Endothelial cell of umbilical vein (primary cell): ENCODE measurements around the gene SPAG4. TPM values are rescaled to one million over a fixed set of nuclear protein-coding genes. Genes with fewer than 3 reads are reported as not detected.

Source experiments
- BruUV-seq: library from RNA; stranded (reverse); fragments of 400-500 nt; replicated peaks from 2 replicates; lab custom pipeline; 2021; lab: Mats Ljungman, UMichigan
- CTCF ChIA-PET: fragments of 300-600, 350-600 bp; sonication (Branson Sonifier 250); formaldehyde crosslinking; loops from one replicate; lab custom pipeline; 2021; ENCODE audit warnings: antibody characterized with exemption, inconsistent platforms; lab: Charles Lee
- POLR2A ChIA-PET: fragments of 300-600, 350-600 bp; sonication (Branson Sonifier 250); formaldehyde crosslinking; loops from one replicate; lab custom pipeline; 2021; ENCODE audit warnings: antibody characterized with exemption, inconsistent platforms; lab: Charles Lee
- DNase-seq: peaks from one replicate; pipeline ENCODE4 v3.0.0-alpha.2; 2011; ENCODE audit warnings: low read depth, low spot score
- FAIRE-seq: peaks from 2 replicates; lab custom pipeline; 2011; peaks lifted over from hg19 to GRCh38; lab: Jason Lieb, UNC
- H2AFZ ChIP-seq: 2 replicates; pipeline ENCODE4 v1.6.0; 2012; ENCODE audit warnings: low read depth, low read length, control low read depth, inconsistent platforms
- H3K27ac ChIP-seq: 2 replicates; pipeline ENCODE4 v1.5.1; 2011; ENCODE audit warnings: low read depth, mild to moderate bottlenecking, control low read depth, low read length, moderate library complexity; ENCODE audit not compliant: insufficient read depth
- H3K27me3 ChIP-seq, 2 experiments: 2 replicates each; pipeline versions ENCODE4 v1.6.0 to v1.6.1; 2011; ENCODE audit warnings: low read length in 2 of 2, mixed read lengths in 1 of 2; ENCODE audit not compliant: control insufficient read depth in 2 of 2, insufficient read depth in 2 of 2
- H3K36me3 ChIP-seq, 2 experiments: 2 replicates in 1 of 2; 3 replicates in 1 of 2; pipeline ENCODE4 v1.5.1; 2011; ENCODE audit warnings: low read length in 2 of 2, mild to moderate bottlenecking in 1 of 2, moderate library complexity in 1 of 2; ENCODE audit not compliant: control insufficient read depth in 2 of 2, insufficient read depth in 2 of 2; ENCODE audit errors: extremely low read depth in 1 of 2
- H3K4me1 ChIP-seq: 3 replicates; pipeline ENCODE4 v1.5.1; 2011; ENCODE audit warnings: mild to moderate bottlenecking, low read length; ENCODE audit not compliant: control insufficient read depth, insufficient read depth; ENCODE audit errors: extremely low read depth
- H3K4me2 ChIP-seq: 2 replicates; pipeline ENCODE4 v1.6.1; 2011; ENCODE audit warnings: low read length, control low read depth, mixed read lengths; ENCODE audit not compliant: insufficient read depth
- H3K4me3 ChIP-seq, 3 experiments: fragments of 200-600 bp in 1 of 3; sonication (generic), shearing (Covaris generic) in 1 of 3; replicated peaks in 1 of 3; 2 replicates each; pipeline ENCODE4 v1.5.1; 2011 to 2016; ENCODE audit warnings: control low read depth in 3 of 3, low read length in 3 of 3, mild to moderate bottlenecking in 2 of 3, inconsistent platforms in 1 of 3, low read depth in 1 of 3, moderate library complexity in 1 of 3; ENCODE audit not compliant: insufficient read depth in 1 of 3
- H3K79me2 ChIP-seq: 2 replicates; pipeline ENCODE4 v1.6.0; 2012; ENCODE audit warnings: low read length, inconsistent platforms; ENCODE audit not compliant: control insufficient read depth, insufficient read depth
- H3K9ac ChIP-seq: replicated peaks from 2 replicates; pipeline ENCODE3; 2011; ENCODE audit warnings: low read length, control low read depth; ENCODE audit not compliant: insufficient read depth; ENCODE audit errors: extremely low read depth
- H3K9me1 ChIP-seq: replicated peaks from 3 replicates; pipeline ENCODE4 v1.6.0; 2011; ENCODE audit warnings: mild to moderate bottlenecking, low read length; ENCODE audit not compliant: control insufficient read depth, insufficient read depth; ENCODE audit errors: extremely low read depth
- H3K9me3 ChIP-seq: replicated peaks from 2 replicates; pipeline ENCODE4 v1.5.1; 2012; ENCODE audit warnings: low read length, inconsistent platforms; ENCODE audit not compliant: control insufficient read depth, insufficient read depth
- H4K20me1 ChIP-seq: replicated peaks from 2 replicates; pipeline ENCODE3; 2011; ENCODE audit warnings: mild to moderate bottlenecking, low read length; ENCODE audit not compliant: control insufficient read depth, insufficient read depth; ENCODE audit errors: extremely low read depth
- EZH2 ChIP-seq: IDR thresholded peaks from 2 replicates; pipeline ENCODE4 v1.6.1; 2012; ENCODE audit warnings: borderline replicate concordance, low read depth, mild to moderate bottlenecking, moderate library complexity, low read length, inconsistent platforms; ENCODE audit not compliant: severe bottlenecking
- FOS ChIP-seq: IDR thresholded peaks from 2 replicates; pipeline ENCODE4 v1.6.1; 2011; ENCODE audit warnings: mild to moderate bottlenecking, low read length, moderate library complexity, borderline replicate concordance; ENCODE audit not compliant: insufficient read depth
- GATA2 ChIP-seq: IDR thresholded peaks from 2 replicates; pipeline ENCODE4 v1.7.0; 2011; ENCODE audit warnings: low read depth, mild to moderate bottlenecking, moderate library complexity, mixed read lengths, low read length; ENCODE audit not compliant: insufficient read length, insufficient read depth
- JUN ChIP-seq: IDR thresholded peaks from 2 replicates; pipeline ENCODE4 v1.6.1; 2011; ENCODE audit warnings: borderline replicate concordance, low read depth; ENCODE audit not compliant: insufficient read length, insufficient read depth
- MYC ChIP-seq: IDR thresholded peaks from one replicate; pipeline ENCODE4 v1.6.1; 2011; ENCODE audit warnings: mild to moderate bottlenecking, low read depth, low read length
- POLR2A ChIP-seq: IDR thresholded peaks from 2 replicates; pipeline ENCODE4 v1.6.1; 2012; ENCODE audit warnings: low read depth, mild to moderate bottlenecking, control low read depth, low read length
- POLR2AphosphoS5 ChIP-seq: IDR thresholded peaks from 2 replicates; pipeline ENCODE4 v1.6.1; 2012; ENCODE audit warnings: low read depth, mild to moderate bottlenecking, control low read depth, low read length, moderate library complexity; ENCODE audit not compliant: insufficient read depth
- dilution Hi-C: fragments of 300-500 bp; cut with MboI; formaldehyde crosslinking; loops from one replicate; pipeline ENCODE4 v1.15.0; 2019; ENCODE audit warnings: low sequenced_read_pairs; ENCODE audit not compliant: extremely low pct_ligation_motif_present
- intact Hi-C: fragments of 100-400 bp; cut with micrococcal nuclease; formaldehyde crosslinking; loops from one replicate; pipeline ENCODE4 v1.10.0; 2022
- polyA plus RNA-seq, 4 experiments: library from polyadenylated mRNA; depleted of rRNA in 3 of 4; stranded (reverse) in 3 of 4; unstranded in 1 of 4; fragments of >200 nt; gene quantifications; 2 replicates each; pipeline versions ENCODE4 v1.2.1 to v1.2.3, GENCODE V29; 2011 to 2012; ENCODE audit warnings: missing spikeins in 1 of 4
- total RNA-seq: library from RNA; stranded (reverse); gene quantifications from 2 replicates; pipeline ENCODE4 v1.2.3, GENCODE V29; 2021
- TF ChIP-seq, protein P1 (sequence below), 2 donors: IDR thresholded peaks; 1 replicate in 1 of 2; 2 replicates in 1 of 2; pipeline ENCODE4 v1.5.1; 2011; ENCODE audit warnings: low read length in 2 of 2, mild to moderate bottlenecking in 2 of 2, moderate library complexity in 2 of 2, control low read depth in 1 of 2, inconsistent platforms in 1 of 2, low read depth in 1 of 2; ENCODE audit not compliant: insufficient read depth in 1 of 2; ENCODE audit errors: extremely low read depth in 1 of 2
- TF ChIP-seq, protein P2 (sequence below): IDR thresholded peaks from 2 replicates; pipeline ENCODE4 v1.6.1; 2011; ENCODE audit not compliant: insufficient read depth, insufficient read length

SPAG4 gene
- total and polyA plus RNA-seq, 2 donors (not counting 3 experiments of a cell fraction or from before 2014, with no cell fraction given): 3.7 to 9.5 TPM

DNA sequence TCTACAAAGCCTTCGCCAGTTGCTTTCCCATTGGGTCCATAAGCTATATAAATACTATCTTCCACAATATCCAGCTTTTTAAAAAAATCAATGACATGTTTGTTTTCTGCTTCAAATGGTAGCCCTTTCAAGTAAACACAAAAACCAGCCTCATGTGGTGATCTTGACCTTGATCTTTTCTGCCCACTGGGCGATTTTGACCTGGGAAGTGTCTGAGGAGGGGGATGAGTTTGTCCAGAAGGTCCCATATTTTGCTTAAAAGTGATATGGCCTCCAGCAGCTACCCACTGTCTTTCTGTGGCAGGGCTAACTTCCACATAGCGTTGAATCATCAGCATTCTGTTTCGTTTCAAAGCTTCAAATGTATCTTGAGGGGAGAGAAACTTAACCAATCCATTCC, 38.3 kb downstream of the SPAG4 start:
- Histone ChIP-seq H3K4me1 (no peaks in the 10 kb centered on the region), H3K4me2 (no peak overlapping the region), H3K9me1 (no peaks in the 10 kb centered on the region), H3K79me2 (peaks cover 97% of the 10 kb centered on the region), H2AFZ (no peak overlapping the region), H4K20me1 (peaks cover 16% of the 10 kb centered on the region), H3K4me3 (no peak overlapping the region), H3K9ac (no peak overlapping the region), H3K27ac (no peak overlapping the region), H3K36me3 (peaks cover 21% of the 10 kb centered on the region in 2 experiments), H3K9me3 (no peaks in the 10 kb centered on the region), H3K27me3 (no peaks in the 10 kb centered on the region)
- FAIRE-seq (no peak), DNase-seq (no peak)
- intact Hi-C loops: no loop called here
- ChIA-PET CTCF (interaction anchor here (0.6 to 1.7 kb wide), 2 partner anchors 32 to 35 kb away, joined by 5 read pairs; no protein-coding TSS in a partner anchor), POLR2A (no interaction called here)
- BruUV-seq: no TSS peak
- TF ChIP-seq JUN (no peak), POLR2A (no peak), FOS (no peak), MYC (no peak), GATA2 (no peak), POLR2AphosphoS5 (no peak), EZH2 (no peak)
- TF ChIP-seq, protein P1, sequence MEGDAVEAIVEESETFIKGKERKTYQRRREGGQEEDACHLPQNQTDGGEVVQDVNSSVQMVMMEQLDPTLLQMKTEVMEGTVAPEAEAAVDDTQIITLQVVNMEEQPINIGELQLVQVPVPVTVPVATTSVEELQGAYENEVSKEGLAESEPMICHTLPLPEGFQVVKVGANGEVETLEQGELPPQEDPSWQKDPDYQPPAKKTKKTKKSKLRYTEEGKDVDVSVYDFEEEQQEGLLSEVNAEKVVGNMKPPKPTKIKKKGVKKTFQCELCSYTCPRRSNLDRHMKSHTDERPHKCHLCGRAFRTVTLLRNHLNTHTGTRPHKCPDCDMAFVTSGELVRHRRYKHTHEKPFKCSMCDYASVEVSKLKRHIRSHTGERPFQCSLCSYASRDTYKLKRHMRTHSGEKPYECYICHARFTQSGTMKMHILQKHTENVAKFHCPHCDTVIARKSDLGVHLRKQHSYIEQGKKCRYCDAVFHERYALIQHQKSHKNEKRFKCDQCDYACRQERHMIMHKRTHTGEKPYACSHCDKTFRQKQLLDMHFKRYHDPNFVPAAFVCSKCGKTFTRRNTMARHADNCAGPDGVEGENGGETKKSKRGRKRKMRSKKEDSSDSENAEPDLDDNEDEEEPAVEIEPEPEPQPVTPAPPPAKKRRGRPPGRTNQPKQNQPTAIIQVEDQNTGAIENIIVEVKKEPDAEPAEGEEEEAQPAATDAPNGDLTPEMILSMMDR (IDR thresholded peaks at IDR 0.05; ENCODE audit: extremely low read depth in 1 of 2, insufficient read depth in 1 of 2, low read depth in 1 of 2, low read length in 2 of 2): no peak
- TF ChIP-seq, protein P2, sequence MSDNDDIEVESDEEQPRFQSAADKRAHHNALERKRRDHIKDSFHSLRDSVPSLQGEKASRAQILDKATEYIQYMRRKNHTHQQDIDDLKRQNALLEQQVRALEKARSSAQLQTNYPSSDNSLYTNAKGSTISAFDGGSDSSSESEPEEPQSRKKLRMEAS: no peak
- dilution Hi-C loops: no loop called here
